NT2/D1 (cell line): ENCODE data around the gene PLA2G6.

Experiments
- SUZ12 ChIP-seq: IDR thresholded peaks from 2 replicates; pipeline ENCODE4 v1.6.1; 2011; ENCODE audit not compliant: insufficient read length, insufficient read depth; ENCODE audit errors: extremely low read depth
- YY1 ChIP-seq: IDR thresholded peaks from 2 replicates; pipeline ENCODE4 v1.6.1; 2011; ENCODE audit not compliant: insufficient read length, insufficient read depth
- ZNF274 ChIP-seq: IDR thresholded peaks from 2 replicates; pipeline ENCODE4 v1.6.1; 2011; ENCODE audit warnings: mild to moderate bottlenecking, low read depth, low read length

DNA sequence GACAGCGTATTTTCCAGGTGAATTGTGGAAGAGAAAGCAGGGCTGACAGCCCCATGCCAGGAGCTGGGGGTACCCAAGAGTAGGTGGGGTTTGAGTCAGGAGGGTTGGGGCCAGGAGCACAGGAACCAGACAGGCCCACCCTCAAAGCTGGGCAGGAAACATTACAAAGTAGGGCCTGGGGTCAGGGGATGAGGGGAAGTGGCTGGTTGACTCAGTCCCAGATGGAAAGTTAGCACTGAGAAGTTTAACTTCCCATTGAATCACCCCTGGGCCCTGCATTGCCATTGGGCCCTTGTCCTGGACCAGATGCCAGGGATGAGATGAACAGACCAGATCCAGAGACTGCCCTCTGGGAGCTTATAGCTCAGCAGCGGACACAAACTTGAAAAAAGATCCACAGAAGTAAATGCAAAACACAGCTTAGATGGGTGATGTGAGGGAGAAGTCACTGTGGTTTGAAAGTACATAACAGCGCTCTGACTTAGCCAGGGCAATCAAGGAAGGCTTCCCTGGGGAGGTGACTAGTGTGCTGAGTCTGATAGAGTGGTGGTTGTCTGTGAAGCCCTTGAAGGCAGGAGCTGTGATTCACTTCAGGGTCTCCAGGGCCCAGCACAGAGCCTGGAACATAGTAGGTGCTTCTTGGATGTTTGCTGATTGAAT, 22.4 kb upstream of the PLA2G6 start:
- TF ChIP-seq YY1: no peak
- TF ChIP-seq SUZ12: no peak
- no peak for TF ChIP-seq ZNF274
